OCI-LY3 (cell line): ENCODE results near the gene CHST11.

Source experiments
- CTCF ChIP-seq: fragments of 200-600, 300-600 bp; sonication (generic); IDR thresholded peaks from 2 replicates; pipeline ENCODE4 v1.5.1; 2014; ENCODE audit warnings: antibody characterized with exemption, low read length, low read depth
- EZH2phosphoT487 ChIP-seq: fragments of 200-600 bp; shearing (Covaris generic); IDR thresholded peaks from 2 replicates; pipeline ENCODE4 v1.6.1; 2018; ENCODE audit warnings: antibody characterized with exemption, mixed run types, low read depth

GRCh38 chr12:104519190-104520019, 62.7 kb downstream of the CHST11 start:
- no peak for TF ChIP-seq CTCF
- TF ChIP-seq EZH2phosphoT487: no peak
